K562 (cell line): ENCODE data around the gene BTG2. TPM values are rescaled to one million over a fixed set of nuclear protein-coding genes. Genes with fewer than 3 reads are reported as not detected.
A peak's percentile ranks its signal among the peaks of the same experiment; 100 is the strongest.

Experiments
- JUNB ChIP-seq: fragments of 450-650 bp; formaldehyde crosslinking; conservative IDR thresholded peaks from 2 replicates; pipeline ENCODE4 v1.4.0; 2020; ENCODE audit warnings: mild to moderate bottlenecking
- KLF10 ChIP-seq: fragments of 250-450 bp; sonication (Bioruptor Pico); IDR thresholded peaks from 2 replicates; pipeline ENCODE4 v1.6.1; 2021; ENCODE audit warnings: matching md5 sums
- LEF1 ChIP-seq: fragments of 450-650 bp; IDR thresholded peaks from 2 replicates; pipeline ENCODE4 v1.6.1; 2016; ENCODE audit warnings: mild to moderate bottlenecking
- MAFF ChIP-seq: IDR thresholded peaks from 2 replicates; pipeline ENCODE4 v1.6.1; 2012; ENCODE audit warnings: low read length, improper control_type of control experiment
- MED1 ChIP-seq: sonication (generic); formaldehyde crosslinking; IDR thresholded peaks from 2 replicates; pipeline ENCODE4 v1.8.1; 2023; ENCODE audit warnings: missing genetic modification reagents, borderline replicate concordance
- MYNN ChIP-seq, 2 experiments: sonication (generic); formaldehyde crosslinking in 1 of 2; IDR thresholded peaks; 2 replicates each; pipeline versions ENCODE4 v1.5.0 to v1.6.1; 2016 to 2020; ENCODE audit warnings: antibody characterized with exemption in 1 of 2, missing genetic modification reagents in 1 of 2
- SIRT6 ChIP-seq: IDR thresholded peaks from one replicate; pipeline ENCODE4 v1.6.1; 2012; ENCODE audit warnings: low read depth, mild to moderate bottlenecking, control low read depth, inconsistent platforms, low read length, moderate library complexity
- ZBTB12 ChIP-seq: fragments of 250-450 bp; sonication (Bioruptor Pico); IDR thresholded peaks from 2 replicates; pipeline ENCODE4 v1.4.0; 2020
- ZBTB40 ChIP-seq, 2 experiments: fragments of 450-650 bp in 1 of 2; sonication (generic) in 1 of 2; formaldehyde crosslinking in 1 of 2; IDR thresholded peaks; 2 replicates each; pipeline versions ENCODE4 v1.7.1 to v1.9.0; 2016 to 2022; ENCODE audit warnings: inconsistent platforms in 1 of 2, mild to moderate bottlenecking in 1 of 2, missing genetic modification reagents in 1 of 2
- ZNF347 ChIP-seq: fragments of 450-650 bp; formaldehyde crosslinking; IDR thresholded peaks from 2 replicates; pipeline ENCODE4 v1.4.0; 2020; ENCODE audit warnings: low read depth, mild to moderate bottlenecking, moderate library complexity
- ZNF717 ChIP-seq: fragments of 250-450 bp; sonication (Bioruptor Pico); IDR thresholded peaks from 2 replicates; pipeline ENCODE4 v1.5.0; 2021
- ZNF740 ChIP-seq, 3 experiments: fragments of 200-800 bp in 1 of 3; sonication (Bioruptor generic) in 1 of 3; sonication (generic) in 1 of 3; formaldehyde crosslinking in 1 of 3; IDR thresholded peaks; 2 replicates each; pipeline versions ENCODE4 v1.6.1 to v1.8.0; 2016 to 2022; ENCODE audit warnings: mild to moderate bottlenecking in 2 of 3, missing compliant biosample characterization in 2 of 3, missing genetic modification characterization in 2 of 3, missing genetic modification reagents in 1 of 3
- polyA plus RNA-seq, 8 experiments: library from polyadenylated mRNA; depleted of rRNA in 4 of 8; stranded (reverse) in 5 of 8; unstranded in 3 of 8; fragments of >200 nt; fragmentation: Nextera tagmentation in 2 of 8; fragmentation: Illumina TruSeq in 1 of 8; extraction: Ambion mirVana in 2 of 8; extraction: Trizol in 1 of 8; gene quantifications; 2 replicates each; pipeline versions ENCODE4 v1.2.1 to v1.2.3, GENCODE V29; 2011 to 2014; ENCODE audit warnings: inconsistent platforms in 1 of 8, missing spikeins in 1 of 8
- total RNA-seq, 7 experiments: library from RNA; depleted of rRNA in 6 of 7; stranded (reverse); fragments of >200 nt in 6 of 7; fragmentation: Illumina TruSeq in 2 of 7; extraction: Trizol in 2 of 7; gene quantifications; 2 replicates each; pipeline versions ENCODE4 v1.2.1 to v1.2.3, GENCODE V29; 2011 to 2021; ENCODE audit warnings: low replicate concordance in 1 of 7

The BTG2 gene
- total and polyA plus RNA-seq, 9 of the 15 experiments (the other 6 are each of a cell fraction or from before 2014, with no cell fraction given), result 2.3 to 41.9 (median 8.7) TPM

- TF ChIP-seq SIRT6, result no peak
- peak; percentile 43; the same call in 1 of the 2 replicates for TF ChIP-seq ZNF717 (CRISPR knock-in tag)
- 0 out of 2 replicates have a peak, but pooled peaks have one; percentile 32 for TF ChIP-seq JUNB
- TF ChIP-seq KLF10 (CRISPR knock-in tag), result no peak
- TF ChIP-seq LEF1, result peak; percentile 82; the same call in 1 of the 2 replicates
- peak; percentile 22; the same call in 1 of the 2 replicates for TF ChIP-seq ZBTB40 (IDR thresholded peaks at IDR 0.05)
- no peak for TF ChIP-seq ZBTB40 (CRISPR knock-in tag; IDR thresholded peaks at IDR 0.05)
- TF ChIP-seq MED1, result no peak
- no peak for TF ChIP-seq ZNF740 (CRISPR knock-in tag; IDR thresholded peaks at IDR 0.05)
- TF ChIP-seq ZNF740 (tag; IDR thresholded peaks at IDR 0.05), result no peak
- TF ChIP-seq MYNN (IDR thresholded peaks at IDR 0.05), result peak; percentile 95
- no peak for TF ChIP-seq MYNN (CRISPR knock-in tag; IDR thresholded peaks at IDR 0.05)
- TF ChIP-seq ZBTB12 (CRISPR knock-in tag), result no peak
- TF ChIP-seq ZNF347 (CRISPR knock-in tag), result no peak
- TF ChIP-seq MAFF, result peak; percentile 10; the same call in 1 of the 2 replicates
Measured at GRCh38 chr1:203306089-203306964, 1.0 kb downstream of the BTG2 start (continued).
